Neuronal stem cell (in vitro differentiated cells): Measurements from ENCODE around the gene IGSF10.
A peak's percentile ranks its signal among the peaks of the same experiment; 100 is the strongest.

Source experiments
- DNase-seq: peaks from one replicate; pipeline ENCODE4 v3.0.0-alpha.2; 2013; ENCODE audit warnings: low spot score
- H2AFZ ChIP-seq: one replicate; pipeline ENCODE4 v1.6.1; 2013; ENCODE audit warnings: mild to moderate bottlenecking, low read length, inconsistent platforms
- H2AK5ac ChIP-seq: 2 replicates; pipeline ENCODE4 v1.6.1; 2013; ENCODE audit warnings: low read depth, mild to moderate bottlenecking, inconsistent platforms, low read length, moderate library complexity, mixed read lengths
- H2BK120ac ChIP-seq: 2 replicates; pipeline ENCODE4 v1.6.1; 2013; ENCODE audit warnings: low read depth, mild to moderate bottlenecking, inconsistent platforms, low read length, moderate library complexity, mixed read lengths
- H2BK12ac ChIP-seq: one replicate; pipeline ENCODE4 v1.6.1; 2013; ENCODE audit warnings: low read length, inconsistent platforms
- H2BK15ac ChIP-seq: 2 replicates; pipeline ENCODE4 v1.6.1; 2013; ENCODE audit warnings: mild to moderate bottlenecking, low read length, inconsistent platforms, mixed read lengths
- H2BK5ac ChIP-seq: one replicate; pipeline ENCODE4 v1.6.1; 2013; ENCODE audit warnings: inconsistent platforms, mild to moderate bottlenecking, low read length, moderate library complexity
- H3K14ac ChIP-seq: one replicate; pipeline ENCODE4 v1.6.1; 2013; ENCODE audit warnings: low read length, inconsistent platforms
- H3K18ac ChIP-seq: 2 replicates; pipeline ENCODE4 v1.6.1; 2013; ENCODE audit warnings: low read length, inconsistent platforms
- H3K23ac ChIP-seq: 2 replicates; pipeline ENCODE4 v1.6.1; 2013; ENCODE audit warnings: low read depth, mild to moderate bottlenecking, mixed read lengths, low read length, inconsistent platforms; ENCODE audit not compliant: poor library complexity
- H3K27ac ChIP-seq: replicated peaks from 3 replicates; pipeline ENCODE4 v1.5.1; 2013; ENCODE audit warnings: low read length, inconsistent platforms
- H3K27me3 ChIP-seq, 3 experiments: 2 replicates each; pipeline ENCODE4 v1.6.1; 2013; ENCODE audit warnings: low read length in 3 of 3, mild to moderate bottlenecking in 2 of 3, inconsistent platforms in 1 of 3, low read depth in 1 of 3, mixed read lengths in 1 of 3, moderate library complexity in 1 of 3; ENCODE audit not compliant: control insufficient read depth in 3 of 3, insufficient read depth in 3 of 3
- H3K36me3 ChIP-seq, 2 donors: replicated peaks in 1 of 2; 2 replicates each; pipeline ENCODE4 v1.6.1; 2013; ENCODE audit warnings: low read length in 2 of 2; ENCODE audit not compliant: control insufficient read depth in 2 of 2, insufficient read depth in 2 of 2
- H3K4ac ChIP-seq: 2 replicates; pipeline ENCODE4 v1.6.1; 2013; ENCODE audit warnings: inconsistent platforms, mild to moderate bottlenecking, low read length, moderate library complexity
- H3K4me1 ChIP-seq, 2 donors: 1 replicate in 1 of 2; 2 replicates in 1 of 2; pipeline ENCODE4 v1.6.1; 2013; ENCODE audit warnings: low read length in 2 of 2, low read depth in 1 of 2; ENCODE audit not compliant: control insufficient read depth in 2 of 2, insufficient read depth in 1 of 2
- H3K4me2 ChIP-seq: one replicate; pipeline ENCODE4 v1.6.1; 2013; ENCODE audit warnings: mild to moderate bottlenecking, low read length, inconsistent platforms; ENCODE audit not compliant: insufficient read depth, poor library complexity, severe bottlenecking
- H3K4me3 ChIP-seq, 2 donors: 2 replicates each; pipeline ENCODE4 v1.5.1; 2013; ENCODE audit warnings: low read length in 2 of 2, mild to moderate bottlenecking in 2 of 2, inconsistent platforms in 1 of 2, moderate library complexity in 1 of 2
- H3K79me1 ChIP-seq: one replicate; pipeline ENCODE4 v1.6.1; 2013; ENCODE audit warnings: low read depth, mild to moderate bottlenecking, inconsistent platforms, low read length, moderate library complexity
- H3K9ac ChIP-seq: one replicate; pipeline ENCODE4 v1.6.1; 2013; ENCODE audit warnings: mild to moderate bottlenecking, low read depth, low read length, inconsistent platforms; ENCODE audit not compliant: poor library complexity
- H3K9me3 ChIP-seq, 2 donors: replicated peaks in 1 of 2; 2 replicates each; pipeline versions ENCODE3 to v1.6.1; 2013; ENCODE audit warnings: low read length in 2 of 2, mild to moderate bottlenecking in 2 of 2, inconsistent platforms in 1 of 2, low read depth in 1 of 2, mixed read lengths in 1 of 2, moderate library complexity in 1 of 2; ENCODE audit not compliant: control insufficient read depth in 2 of 2, insufficient read depth in 1 of 2
- H4K8ac ChIP-seq: one replicate; pipeline ENCODE4 v1.6.1; 2013; ENCODE audit warnings: low read depth, mild to moderate bottlenecking, inconsistent platforms, low read length, moderate library complexity
- H4K91ac ChIP-seq: one replicate; pipeline ENCODE4 v1.6.1; 2013; ENCODE audit warnings: low read length, low read depth, mild to moderate bottlenecking, inconsistent platforms; ENCODE audit not compliant: poor library complexity
- WGBS, 2 donors: extraction: QIAGEN DNeasy Blood & Tissue Kit; methylation state at CpG; one replicate each; pipeline ENCODE4 v1.1.7; 2013; ENCODE audit warnings: missing lambda C conversion rate in 2 of 2, mixed read lengths in 1 of 2; ENCODE audit not compliant: insufficient read length in 2 of 2, insufficient replicate concordance in 1 of 2; ENCODE audit errors: extremely low coverage in 2 of 2; 5-methylcytosine and 5-hydroxymethylcytosine counted together

IGSF10 gene

GRCh38 chr3:151468284-151468917 is 7.5 kb upstream of the IGSF10 start:
- H2AFZ ChIP-seq = no peak overlapping the region
- no peak overlapping the region for H2BK15ac ChIP-seq
- H4K8ac ChIP-seq = no peak overlapping the region
- H3K79me1 ChIP-seq = no peaks in the 10 kb centered on the region
- H3K27me3 ChIP-seq = peaks cover 0 to 7% (median 0%) of the 10 kb centered on the region in 3 experiments
- no peak overlapping the region for H2BK5ac ChIP-seq
- no peak overlapping the region for H2BK12ac ChIP-seq
- H3K9ac ChIP-seq = no peak overlapping the region
- no peak overlapping the region for H3K4me2 ChIP-seq
- H3K18ac ChIP-seq = no peak overlapping the region
- H3K4me3 ChIP-seq = no peak overlapping the region
- WGBS, 2 donors = no CpG with 5 or more reads among the region's 9 CpGs
- no peak overlapping the region for H3K23ac ChIP-seq
- no peak overlapping the region for H3K4ac ChIP-seq
- DNase-seq = peak; percentile 57
- no peak overlapping the region for H3K27ac ChIP-seq
- H3K36me3 ChIP-seq = no peaks in the 10 kb centered on the region
- no peak overlapping the region for H3K14ac ChIP-seq
- no peaks in the 10 kb centered on the region for H3K4me1 ChIP-seq
- H2AK5ac ChIP-seq = no peak overlapping the region
- H4K91ac ChIP-seq = no peak overlapping the region
- H3K9me3 ChIP-seq = no peaks in the 10 kb centered on the region
- H2BK120ac ChIP-seq = no peak overlapping the region

- DNase-seq = no peak
- no peak overlapping the region for H3K4ac ChIP-seq
- H2BK12ac ChIP-seq = no peak overlapping the region
- H3K27me3 ChIP-seq = peaks cover 0 to 18% (median 0%) of the 10 kb centered on the region in 3 experiments
- no peak overlapping the region for H2BK15ac ChIP-seq
- H3K4me3 ChIP-seq = no peak overlapping the region
- no peak overlapping the region for H2AFZ ChIP-seq
- H3K27ac ChIP-seq = no peak overlapping the region
- no peaks in the 10 kb centered on the region for H3K36me3 ChIP-seq
- H3K79me1 ChIP-seq = no peaks in the 10 kb centered on the region
- H4K8ac ChIP-seq = no peak overlapping the region
- H3K4me1 ChIP-seq = no peaks in the 10 kb centered on the region
- H3K4me2 ChIP-seq = no peak overlapping the region
- no peak overlapping the region for H3K14ac ChIP-seq
- H2BK5ac ChIP-seq = no peak overlapping the region
- no CpG with 5 or more reads among the region's 1 CpG for WGBS, 2 donors
- H3K9me3 ChIP-seq = no peaks in the 10 kb centered on the region
- no peak overlapping the region for H2BK120ac ChIP-seq
- no peak overlapping the region for H3K18ac ChIP-seq
- H3K23ac ChIP-seq = no peak overlapping the region
- H2AK5ac ChIP-seq = no peak overlapping the region
- no peak overlapping the region for H3K9ac ChIP-seq
- H4K91ac ChIP-seq = no peak overlapping the region
Observed at GRCh38 chr3:151467069-151467468, 6.2 kb upstream of the IGSF10 start.

- Histone ChIP-seq H3K27me3 (peaks cover 0 to 51% (median 5%) of the 10 kb centered on the region in 3 experiments), H2BK15ac (no peak overlapping the region), H3K36me3 (no peaks in the 10 kb centered on the region), H3K27ac (no peak overlapping the region), H4K91ac (no peak overlapping the region), H2BK12ac (no peak overlapping the region), H3K4me3 (no peak overlapping the region), H2AFZ (no peak overlapping the region), H2BK5ac (no peak overlapping the region), H2BK120ac (no peak overlapping the region), H3K9ac (no peak overlapping the region), H3K4me2 (no peak overlapping the region), H3K18ac (no peak overlapping the region), H3K79me1 (no peaks in the 10 kb centered on the region), H4K8ac (no peak overlapping the region), H3K4me1 (no peaks in the 10 kb centered on the region), H3K9me3 (no peaks in the 10 kb centered on the region), H3K14ac (no peak overlapping the region), H3K23ac (no peak overlapping the region), H3K4ac (no peak overlapping the region), H2AK5ac (no peak overlapping the region)
- no peak for DNase-seq
- WGBS, 2 donors = no CpG with 5 or more reads among the region's 1 CpG
Observed at GRCh38 chr3:151462991-151463390, 2.1 kb upstream of the IGSF10 start.

GRCh38 chr3:151462278-151462780 is 1.5 kb upstream of the IGSF10 start:
- H3K36me3 ChIP-seq = no peaks in the 10 kb centered on the region
- H2BK15ac ChIP-seq = no peak overlapping the region
- no peak overlapping the region for H2AFZ ChIP-seq
- H2BK120ac ChIP-seq = no peak overlapping the region
- H3K4me2 ChIP-seq = no peak overlapping the region
- WGBS, 2 donors = no CpG with 5 or more reads among the region's 6 CpGs
- no peak overlapping the region for H4K91ac ChIP-seq
- no peak overlapping the region for H2BK5ac ChIP-seq
- H3K4ac ChIP-seq = no peak overlapping the region
- H3K79me1 ChIP-seq = no peaks in the 10 kb centered on the region
- H3K14ac ChIP-seq = no peak overlapping the region
- H3K4me1 ChIP-seq = no peaks in the 10 kb centered on the region
- H4K8ac ChIP-seq = no peak overlapping the region
- no peak overlapping the region for H3K4me3 ChIP-seq
- H3K23ac ChIP-seq = no peak overlapping the region
- no peak overlapping the region for H3K18ac ChIP-seq
- no peak for DNase-seq
- no peak overlapping the region for H2AK5ac ChIP-seq
- H3K9me3 ChIP-seq = no peaks in the 10 kb centered on the region
- no peak overlapping the region for H3K27ac ChIP-seq
- H3K27me3 ChIP-seq = peaks cover 0 to 51% (median 5%) of the 10 kb centered on the region in 3 experiments
- no peak overlapping the region for H2BK12ac ChIP-seq
- no peak overlapping the region for H3K9ac ChIP-seq
